ENCODE data around the gene SIRPB2. TPM values are rescaled to one million over a fixed set of nuclear protein-coding genes. Genes with fewer than 3 reads are reported as not detected.

The SIRPB2 gene
- polyA plus RNA-seq, 1 donor from 2014 or later, result not detected

DNA sequence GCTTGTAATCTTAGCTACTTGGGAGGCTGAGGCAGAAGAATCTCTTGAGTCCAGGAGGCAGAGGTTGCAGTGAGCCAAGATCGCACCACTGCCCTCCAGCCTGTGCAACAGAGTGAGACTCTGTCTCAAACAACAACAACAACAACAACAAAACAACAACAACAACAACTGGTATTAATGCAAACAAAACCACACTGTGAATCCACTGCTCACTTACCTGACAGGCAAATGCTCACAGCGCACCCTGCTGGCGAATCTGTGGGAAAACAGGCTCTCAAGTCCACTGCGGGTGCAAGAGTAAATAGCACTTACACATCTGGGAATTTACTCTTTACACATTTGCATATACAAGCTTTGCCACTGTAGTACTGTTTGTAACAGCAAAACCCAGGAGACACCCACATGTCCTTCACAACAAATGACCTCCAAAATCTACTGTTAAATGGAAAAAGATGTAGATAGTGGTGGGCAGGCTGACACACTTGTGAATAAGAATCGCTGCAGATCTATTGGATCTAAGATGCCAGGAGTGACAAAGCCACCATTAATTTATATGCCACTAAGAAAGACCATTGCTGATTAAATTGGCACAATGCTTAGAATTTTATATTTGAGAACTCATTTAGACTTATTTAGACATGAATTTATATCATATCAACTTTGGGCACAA is 53.9 kb downstream of the SIRPB2 start:
- H3K4me3 ChIP-seq (ENCODE audit: low read length), result no peak overlapping the region
- H3K9me2 ChIP-seq (ENCODE audit: insufficient read depth, low read length), result no peaks in the 10 kb centered on the region
- no peak overlapping the region for H2AFZ ChIP-seq (ENCODE audit: low read depth, low read length)
- H3K79me2 ChIP-seq (replicated peaks; ENCODE audit: insufficient read depth, low read length), result no peaks in the 10 kb centered on the region
- no peak overlapping the region for H3K27ac ChIP-seq (ENCODE audit: low read length)
- H3F3A ChIP-seq (ENCODE audit: insufficient read depth, low read length, poor library complexity, severe bottlenecking), result no peaks in the 10 kb centered on the region
- H3K36me3 ChIP-seq (ENCODE audit: insufficient read depth, low read length), result no peaks in the 10 kb centered on the region
- H3K4me2 ChIP-seq (ENCODE audit: low read length), result no peak overlapping the region
- no peak overlapping the region for H3K9ac ChIP-seq (ENCODE audit: low read length)
- TF ChIP-seq, protein P1, sequence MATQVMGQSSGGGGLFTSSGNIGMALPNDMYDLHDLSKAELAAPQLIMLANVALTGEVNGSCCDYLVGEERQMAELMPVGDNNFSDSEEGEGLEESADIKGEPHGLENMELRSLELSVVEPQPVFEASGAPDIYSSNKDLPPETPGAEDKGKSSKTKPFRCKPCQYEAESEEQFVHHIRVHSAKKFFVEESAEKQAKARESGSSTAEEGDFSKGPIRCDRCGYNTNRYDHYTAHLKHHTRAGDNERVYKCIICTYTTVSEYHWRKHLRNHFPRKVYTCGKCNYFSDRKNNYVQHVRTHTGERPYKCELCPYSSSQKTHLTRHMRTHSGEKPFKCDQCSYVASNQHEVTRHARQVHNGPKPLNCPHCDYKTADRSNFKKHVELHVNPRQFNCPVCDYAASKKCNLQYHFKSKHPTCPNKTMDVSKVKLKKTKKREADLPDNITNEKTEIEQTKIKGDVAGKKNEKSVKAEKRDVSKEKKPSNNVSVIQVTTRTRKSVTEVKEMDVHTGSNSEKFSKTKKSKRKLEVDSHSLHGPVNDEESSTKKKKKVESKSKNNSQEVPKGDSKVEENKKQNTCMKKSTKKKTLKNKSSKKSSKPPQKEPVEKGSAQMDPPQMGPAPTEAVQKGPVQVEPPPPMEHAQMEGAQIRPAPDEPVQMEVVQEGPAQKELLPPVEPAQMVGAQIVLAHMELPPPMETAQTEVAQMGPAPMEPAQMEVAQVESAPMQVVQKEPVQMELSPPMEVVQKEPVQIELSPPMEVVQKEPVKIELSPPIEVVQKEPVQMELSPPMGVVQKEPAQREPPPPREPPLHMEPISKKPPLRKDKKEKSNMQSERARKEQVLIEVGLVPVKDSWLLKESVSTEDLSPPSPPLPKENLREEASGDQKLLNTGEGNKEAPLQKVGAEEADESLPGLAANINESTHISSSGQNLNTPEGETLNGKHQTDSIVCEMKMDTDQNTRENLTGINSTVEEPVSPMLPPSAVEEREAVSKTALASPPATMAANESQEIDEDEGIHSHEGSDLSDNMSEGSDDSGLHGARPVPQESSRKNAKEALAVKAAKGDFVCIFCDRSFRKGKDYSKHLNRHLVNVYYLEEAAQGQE (IDR thresholded peaks at IDR 0.05; ENCODE audit: borderline replicate concordance), result no peak
- TF ChIP-seq POLR2AphosphoS5 (IDR thresholded peaks at IDR 0.05) (no peak), SMC3 (conservative IDR thresholded peaks at IDR 0.05; ENCODE audit: poor library complexity) (peak; percentile 69), RAD21 (conservative IDR thresholded peaks at IDR 0.05) (peak; percentile 65)
- TF ChIP-seq, protein P2, sequence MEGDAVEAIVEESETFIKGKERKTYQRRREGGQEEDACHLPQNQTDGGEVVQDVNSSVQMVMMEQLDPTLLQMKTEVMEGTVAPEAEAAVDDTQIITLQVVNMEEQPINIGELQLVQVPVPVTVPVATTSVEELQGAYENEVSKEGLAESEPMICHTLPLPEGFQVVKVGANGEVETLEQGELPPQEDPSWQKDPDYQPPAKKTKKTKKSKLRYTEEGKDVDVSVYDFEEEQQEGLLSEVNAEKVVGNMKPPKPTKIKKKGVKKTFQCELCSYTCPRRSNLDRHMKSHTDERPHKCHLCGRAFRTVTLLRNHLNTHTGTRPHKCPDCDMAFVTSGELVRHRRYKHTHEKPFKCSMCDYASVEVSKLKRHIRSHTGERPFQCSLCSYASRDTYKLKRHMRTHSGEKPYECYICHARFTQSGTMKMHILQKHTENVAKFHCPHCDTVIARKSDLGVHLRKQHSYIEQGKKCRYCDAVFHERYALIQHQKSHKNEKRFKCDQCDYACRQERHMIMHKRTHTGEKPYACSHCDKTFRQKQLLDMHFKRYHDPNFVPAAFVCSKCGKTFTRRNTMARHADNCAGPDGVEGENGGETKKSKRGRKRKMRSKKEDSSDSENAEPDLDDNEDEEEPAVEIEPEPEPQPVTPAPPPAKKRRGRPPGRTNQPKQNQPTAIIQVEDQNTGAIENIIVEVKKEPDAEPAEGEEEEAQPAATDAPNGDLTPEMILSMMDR (IDR thresholded peaks at IDR 0.05; ENCODE audit: poor library complexity, severe bottlenecking), result peak; percentile 71
- H3K27me3 ChIP-seq (ENCODE audit: insufficient read depth, low read depth, low read length), result no peaks in the 10 kb centered on the region
- H4K20me1 ChIP-seq (ENCODE audit: insufficient read depth), result no peaks in the 10 kb centered on the region
- H3K9me3 ChIP-seq (ENCODE audit: low read length), result peaks cover 5% of the 10 kb centered on the region

DNA sequence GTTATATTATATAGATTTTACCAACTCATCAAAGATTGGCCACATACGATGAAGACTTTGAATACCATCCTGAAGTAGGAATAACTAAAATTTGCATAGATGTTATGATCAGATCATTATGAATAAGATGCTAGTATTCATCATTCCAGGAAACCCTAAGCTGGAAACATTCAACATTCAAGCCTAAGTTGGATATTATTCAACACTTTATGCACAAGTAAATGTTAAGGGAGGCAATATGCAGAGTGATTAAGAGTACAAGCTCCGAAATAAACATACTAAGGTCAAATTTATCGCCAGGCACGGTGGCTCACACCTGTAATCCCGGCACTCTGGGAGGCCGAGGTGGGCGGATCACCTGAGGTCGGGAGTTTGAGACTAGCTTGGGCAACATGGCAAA is 55.0 kb downstream of the SIRPB2 start:
- Histone ChIP-seq H2AFZ (ENCODE audit: low read depth, low read length) (no peak overlapping the region), H3K36me3 (ENCODE audit: insufficient read depth, low read length) (no peaks in the 10 kb centered on the region), H3K27ac (ENCODE audit: low read length) (no peak overlapping the region)

More for the DNA sequence above, 55.0 kb downstream of the SIRPB2 start:
- Histone ChIP-seq H3K27me3 (ENCODE audit: insufficient read depth, low read depth, low read length) (no peaks in the 10 kb centered on the region), H3K9me2 (ENCODE audit: insufficient read depth, low read length) (no peaks in the 10 kb centered on the region), H3K4me3 (ENCODE audit: low read length) (no peak overlapping the region), H3K79me2 (replicated peaks; ENCODE audit: insufficient read depth, low read length) (no peaks in the 10 kb centered on the region), H4K20me1 (ENCODE audit: insufficient read depth) (no peaks in the 10 kb centered on the region), H3K4me2 (ENCODE audit: low read length) (no peak overlapping the region), H3K9ac (ENCODE audit: low read length) (no peak overlapping the region), H3K9me3 (ENCODE audit: low read length) (peaks cover 5% of the 10 kb centered on the region), H3F3A (ENCODE audit: insufficient read depth, low read length, poor library complexity, severe bottlenecking) (no peaks in the 10 kb centered on the region)
- TF ChIP-seq, protein P2 (IDR thresholded peaks at IDR 0.05; ENCODE audit: poor library complexity, severe bottlenecking), result no peak
